IPS-18c (cell line): Measurements from ENCODE around the gene EEFSEC.

Source experiments
- H3K4me3 ChIP-seq: 2 replicates; pipeline ENCODE4 v1.7.0; 2013; ENCODE audit warnings: low read depth, mild to moderate bottlenecking, low read length, moderate library complexity; ENCODE audit not compliant: insufficient read depth
- H3K9me3 ChIP-seq: one replicate; pipeline ENCODE4 v1.6.1; 2013; ENCODE audit warnings: mild to moderate bottlenecking, low read length, moderate library complexity; ENCODE audit not compliant: control insufficient read depth, insufficient read depth

The EEFSEC gene

DNA sequence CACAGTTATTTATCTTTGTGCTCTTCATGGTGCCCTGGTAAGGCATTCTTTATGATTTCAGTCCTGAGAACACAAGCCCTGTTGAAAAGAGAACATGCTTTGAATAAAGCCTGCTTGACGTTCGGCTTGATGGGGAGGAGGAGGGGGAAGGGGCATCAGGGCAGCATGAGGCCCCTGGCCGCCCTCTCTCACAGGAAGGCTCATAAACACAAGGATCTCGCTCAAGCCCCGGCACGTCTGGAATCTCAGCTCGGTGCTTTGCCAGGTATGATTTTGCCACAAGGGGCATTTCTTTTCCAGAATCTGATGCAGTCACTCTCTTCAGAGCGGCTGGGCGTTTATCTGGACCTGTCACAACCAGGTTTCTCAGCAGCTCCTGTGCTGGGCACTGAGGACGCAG lies 184.0 kb downstream of the EEFSEC start:
- Histone ChIP-seq H3K4me3 (no peak overlapping the region), H3K9me3 (no peaks in the 10 kb centered on the region)

DNA sequence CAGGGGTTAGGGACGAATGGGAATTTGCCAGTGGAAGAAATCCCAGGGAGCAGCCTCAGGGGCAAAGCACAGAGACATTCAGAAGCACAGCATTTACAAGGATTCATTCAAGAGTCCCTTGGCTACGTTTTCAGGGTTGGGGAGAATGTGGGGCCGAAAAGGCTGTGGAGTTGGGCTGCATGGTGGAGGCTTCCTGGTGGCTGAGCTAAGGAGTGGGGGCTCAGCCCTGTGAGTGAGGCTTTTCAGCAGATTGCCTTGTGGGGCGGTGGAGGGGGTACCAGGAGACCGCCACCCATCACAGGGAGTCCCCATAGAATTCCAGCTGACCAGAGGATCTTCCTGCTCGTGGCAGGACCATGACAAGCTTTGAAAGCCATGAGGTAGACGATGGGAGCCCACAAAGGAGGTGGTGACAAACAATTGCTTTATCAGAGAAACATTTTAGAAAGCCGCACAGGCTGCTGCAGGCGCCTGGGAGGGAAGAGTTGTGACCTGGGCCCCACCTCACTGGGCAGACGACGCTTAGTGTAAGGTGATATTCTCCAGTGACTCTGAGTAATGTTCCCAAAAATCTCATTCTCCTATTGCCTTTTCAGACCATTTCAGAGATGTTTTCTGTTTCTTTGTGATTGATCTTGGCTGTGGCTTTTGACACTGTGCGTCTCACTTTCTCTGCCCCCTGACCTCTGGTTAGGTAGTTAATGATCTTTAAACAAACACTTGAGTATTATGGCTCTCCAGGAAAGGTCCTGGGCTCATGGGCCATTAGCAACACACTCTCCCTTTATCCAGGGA lies 185.5 kb downstream of the EEFSEC start:
- H3K4me3 ChIP-seq: no peak overlapping the region

GRCh38 chr3:128339491-128340012 lies 186.3 kb downstream of the EEFSEC start:
- Histone ChIP-seq H3K4me3 (no peak overlapping the region), H3K9me3 (no peaks in the 10 kb centered on the region)

More for the DNA sequence above, 185.5 kb downstream of the EEFSEC start:
- no peaks in the 10 kb centered on the region for H3K9me3 ChIP-seq

DNA sequence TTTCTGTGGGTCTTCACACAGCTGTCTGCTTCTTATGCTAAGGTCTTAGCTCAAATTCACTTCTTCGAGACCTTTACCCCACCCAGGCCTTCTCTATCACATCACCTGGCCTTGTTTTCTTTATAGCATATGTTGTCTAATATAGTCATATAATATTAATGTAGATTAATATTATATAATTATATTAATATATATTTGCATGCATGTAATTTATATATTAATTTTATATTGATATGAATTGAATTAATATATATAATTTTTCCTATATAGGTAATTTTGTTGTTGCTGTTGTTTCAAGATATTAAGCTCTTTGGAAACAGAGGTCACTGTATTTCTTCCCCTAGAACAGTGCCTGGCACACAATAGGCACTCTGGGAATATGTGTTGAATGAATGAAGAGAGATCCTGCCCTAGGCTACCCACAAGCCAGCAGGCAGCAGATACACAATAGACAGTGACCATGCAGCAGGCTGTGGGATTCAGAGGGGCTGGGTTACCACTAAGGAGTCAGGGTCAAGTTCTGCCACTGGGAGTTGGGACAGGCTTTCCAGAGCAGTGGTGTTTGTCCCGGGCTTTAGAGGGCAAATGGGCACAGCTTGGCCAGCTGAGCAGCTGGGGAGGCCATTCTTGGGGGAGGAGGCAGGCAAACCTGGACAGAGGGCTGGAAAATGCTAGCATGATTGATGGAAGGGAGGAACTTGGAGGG lies 187.1 kb downstream of the EEFSEC start:
- H3K9me3 ChIP-seq: no peaks in the 10 kb centered on the region
- H3K4me3 ChIP-seq: no peak overlapping the region

GRCh38 chr3:128340904-128341555 lies 187.7 kb downstream of the EEFSEC start:
- no peak overlapping the region for H3K4me3 ChIP-seq
- H3K9me3 ChIP-seq: no peaks in the 10 kb centered on the region

- H3K9me3 ChIP-seq: no peaks in the 10 kb centered on the region
- H3K4me3 ChIP-seq: no peak overlapping the region
Measured at GRCh38 chr3:128341659-128342395, 188.5 kb downstream of the EEFSEC start.

DNA sequence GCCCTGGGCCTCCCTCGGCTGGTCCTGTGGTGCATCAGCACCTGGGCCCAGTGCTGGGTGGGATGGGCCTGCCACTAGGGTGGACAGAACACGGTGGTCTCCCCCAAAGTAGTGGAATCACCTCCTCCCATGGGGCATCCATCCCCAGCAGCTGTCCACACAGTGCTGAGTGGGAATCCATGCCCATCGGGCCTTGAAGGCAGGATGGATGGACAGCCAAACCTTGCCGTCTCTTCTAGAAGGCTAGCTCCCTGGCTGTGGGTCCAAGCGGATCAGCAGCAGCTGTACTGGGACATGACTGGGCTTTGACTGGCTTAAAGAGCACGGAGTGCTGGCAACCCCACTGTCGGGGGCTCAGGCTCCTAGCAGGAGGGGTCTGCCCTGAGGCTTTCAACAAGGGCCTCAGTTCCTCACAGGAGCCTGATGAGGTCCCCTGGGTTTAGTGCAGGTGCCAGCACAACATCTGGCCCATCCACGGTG lies 189.5 kb downstream of the EEFSEC start:
- H3K9me3 ChIP-seq: no peaks in the 10 kb centered on the region
- H3K4me3 ChIP-seq: no peak overlapping the region

DNA sequence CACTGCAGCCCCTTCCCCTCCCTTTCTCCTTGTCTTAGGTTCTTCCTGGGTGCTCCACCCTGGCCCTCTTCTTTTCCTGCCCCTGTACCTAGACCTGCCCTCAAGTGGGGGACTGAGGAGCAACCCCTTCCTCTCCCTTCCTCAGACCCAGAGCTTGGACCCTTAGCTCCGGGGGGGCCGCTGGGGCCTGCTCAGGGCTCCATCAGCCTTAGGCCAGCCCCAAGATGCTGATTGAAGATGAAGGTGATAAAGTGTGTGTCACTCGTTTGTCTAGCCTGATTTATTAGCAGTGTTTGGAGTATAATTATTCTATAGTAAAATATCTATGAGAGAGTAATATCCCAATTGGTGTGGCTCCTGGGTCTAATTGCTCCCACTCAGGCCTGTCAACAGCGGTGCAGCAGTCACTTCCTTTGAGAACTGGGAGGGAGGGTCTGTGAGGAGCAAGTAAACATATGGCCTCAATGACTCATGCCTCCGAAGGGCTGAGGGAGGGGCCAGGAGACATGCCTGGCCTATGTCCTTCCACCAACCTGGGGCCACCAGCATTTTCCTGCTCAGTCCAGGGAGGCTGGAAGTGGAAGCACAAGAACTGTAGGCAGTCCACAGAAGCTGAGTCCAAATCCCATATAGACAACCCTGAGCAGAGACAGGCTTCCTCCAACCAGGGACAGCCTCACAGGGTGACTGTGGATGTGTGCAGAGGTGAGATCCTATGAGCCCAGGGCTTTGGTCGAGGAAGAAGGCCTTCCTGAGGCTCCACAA lies 190.2 kb downstream of the EEFSEC start:
- H3K9me3 ChIP-seq: no peaks in the 10 kb centered on the region
- no peak overlapping the region for H3K4me3 ChIP-seq

DNA sequence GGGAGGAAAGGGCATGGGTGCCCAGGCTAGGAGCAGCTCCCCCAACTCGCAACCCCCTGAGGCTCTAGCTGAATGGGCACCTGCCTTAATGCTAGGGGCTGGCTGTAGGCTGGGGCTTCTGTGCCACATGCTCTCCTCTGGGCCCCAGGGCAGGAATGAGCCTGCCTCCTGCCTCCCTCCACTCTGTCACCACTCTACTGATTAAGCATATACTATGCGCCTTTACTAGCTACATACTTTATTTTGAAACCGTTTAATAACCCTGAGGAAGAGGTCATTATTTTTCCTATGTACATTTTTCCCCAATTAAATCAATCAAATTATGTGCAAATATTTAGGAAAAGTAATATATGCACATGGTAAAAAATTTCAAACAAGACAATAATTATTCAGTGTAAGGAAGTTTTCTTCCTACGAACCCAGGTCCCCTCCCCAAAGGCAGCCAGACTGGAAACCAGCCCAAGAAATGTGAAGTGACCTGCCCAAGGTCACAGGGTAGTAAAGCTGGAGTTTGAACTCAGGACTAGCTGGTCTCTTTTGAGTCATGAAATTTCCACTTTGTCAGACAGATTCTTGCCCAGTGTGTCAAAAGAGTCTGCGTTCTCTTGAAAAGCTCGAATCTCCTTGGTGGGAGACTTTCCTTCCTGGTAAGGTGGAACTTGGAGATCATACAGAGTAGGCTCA lies 190.9 kb downstream of the EEFSEC start:
- Histone ChIP-seq H3K4me3 (no peak overlapping the region), H3K9me3 (no peaks in the 10 kb centered on the region)

- Histone ChIP-seq H3K9me3 (no peaks in the 10 kb centered on the region), H3K4me3 (no peak overlapping the region)
Measured at GRCh38 chr3:128345196-128345595, 191.9 kb downstream of the EEFSEC start.

- H3K4me3 ChIP-seq: no peak overlapping the region
- no peaks in the 10 kb centered on the region for H3K9me3 ChIP-seq
Measured at GRCh38 chr3:128346562-128346961, 193.3 kb downstream of the EEFSEC start.

DNA sequence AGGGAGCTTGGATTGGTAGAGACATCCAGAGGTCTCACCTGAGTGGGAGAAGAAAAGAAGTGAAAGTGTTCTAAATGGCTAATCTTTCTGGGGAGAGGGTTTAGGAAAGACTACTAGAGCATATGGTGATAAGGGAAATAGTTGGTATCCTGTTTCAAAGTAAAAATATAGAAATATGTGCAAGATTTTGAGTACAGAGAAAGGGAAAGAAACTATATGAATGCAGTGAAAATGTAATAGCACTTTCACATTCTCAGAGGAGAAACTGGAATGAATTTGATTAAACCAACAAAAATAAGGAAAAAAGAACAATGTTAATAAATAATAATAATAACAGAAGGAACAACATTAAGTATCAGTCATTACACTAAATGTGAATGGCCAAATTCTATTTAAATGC lies 194.0 kb downstream of the EEFSEC start:
- H3K4me3 ChIP-seq: no peak overlapping the region
- H3K9me3 ChIP-seq: no peaks in the 10 kb centered on the region

DNA sequence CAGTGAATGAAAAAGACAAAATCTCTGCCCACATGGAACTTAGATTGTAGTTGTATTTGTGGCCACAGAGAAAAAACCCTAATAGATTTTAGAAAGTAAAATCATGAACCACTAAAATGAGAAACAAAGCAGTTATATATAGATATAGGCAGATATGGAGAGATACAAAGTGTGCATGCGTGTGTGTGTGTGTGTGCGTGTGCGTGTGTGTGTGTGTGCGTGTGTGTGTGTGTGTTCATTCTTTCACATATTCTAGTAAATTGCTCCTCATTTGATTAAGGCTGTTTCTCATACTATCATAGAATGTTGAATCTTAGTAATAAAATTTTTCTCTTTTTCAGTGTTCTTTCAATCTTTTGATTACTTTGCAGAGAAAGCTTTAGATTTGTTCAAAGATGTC lies 194.8 kb downstream of the EEFSEC start:
- no peak overlapping the region for H3K4me3 ChIP-seq
- no peaks in the 10 kb centered on the region for H3K9me3 ChIP-seq

- H3K9me3 ChIP-seq: no peaks in the 10 kb centered on the region
- H3K4me3 ChIP-seq: no peak overlapping the region
Measured at GRCh38 chr3:128348805-128349531, 195.7 kb downstream of the EEFSEC start.

DNA sequence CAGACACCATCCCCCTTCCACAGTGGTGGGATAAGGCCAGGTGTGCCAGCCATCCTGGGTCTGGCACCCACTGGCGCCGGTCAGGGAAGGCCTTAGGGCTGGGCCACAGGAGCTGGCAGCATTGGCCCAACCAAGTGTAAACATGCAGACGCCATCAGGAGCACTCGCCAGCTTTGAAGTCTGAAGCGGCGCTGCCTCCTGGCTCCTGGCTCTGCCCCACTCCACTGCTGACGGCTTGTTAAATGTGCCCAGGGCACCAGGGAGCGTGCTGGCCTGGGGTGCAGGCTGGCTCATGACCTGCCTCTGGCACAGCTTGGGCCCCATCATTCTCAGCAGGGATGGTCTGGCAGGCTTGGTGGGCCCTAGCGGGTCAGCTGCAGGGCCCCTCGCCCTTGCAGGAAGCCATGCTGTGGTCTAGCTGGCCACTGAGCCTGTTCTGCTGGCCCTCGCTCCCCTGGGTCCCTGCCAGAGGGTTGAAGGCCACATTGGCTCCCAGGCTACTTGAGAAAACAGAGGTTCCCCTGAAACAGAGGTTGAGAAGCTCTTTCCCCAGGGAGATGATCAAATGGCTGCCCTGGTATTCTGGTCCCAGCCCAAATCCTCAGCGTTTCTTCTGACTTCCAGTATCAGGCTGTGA lies 196.8 kb downstream of the EEFSEC start:
- Histone ChIP-seq H3K9me3 (no peaks in the 10 kb centered on the region), H3K4me3 (no peak overlapping the region)
